Astrocyte of the spinal cord (primary cell): Measurements from ENCODE around the gene C6orf52.
"Not testable (repeated sequence)": the region's sequence is repeated elsewhere in the genome, so short reads cannot be mapped to it uniquely, and the experiment has no call there.

Experiments
- DNase-seq: peaks from one replicate; pipeline ENCODE4 v3.0.0; 2011; ENCODE audit warnings: low read depth, low spot score
- H3K4me3 ChIP-seq: 2 replicates; pipeline ENCODE4 v1.5.1; 2011; ENCODE audit warnings: low read depth, mild to moderate bottlenecking, low read length, moderate library complexity
- CTCF ChIP-seq: IDR thresholded peaks from 2 replicates; pipeline ENCODE4 v1.5.1; 2012; ENCODE audit warnings: low read depth, mild to moderate bottlenecking, low read length, inconsistent platforms
- in situ Hi-C: cut with HindIII; loops from 2 replicates; pipeline ENCODE4 v1.10.0; 2017; ENCODE audit warnings: low sequenced_read_pairs

C6orf52 gene

GRCh38 chr6:10722570-10722819 is 28.1 kb upstream of the C6orf52 start:
- in situ Hi-C loops = no loop called here
- no peak for TF ChIP-seq CTCF
- DNase-seq = no peak

GRCh38 chr6:10721850-10722569 is 27.6 kb upstream of the C6orf52 start:
- no peak for TF ChIP-seq CTCF
- no peak for DNase-seq
- H3K4me3 ChIP-seq = peak overlapping the region; percentile 58
- in situ Hi-C loops = no loop called here

More at GRCh38 chr6:10722570-10722819, 28.1 kb upstream of the C6orf52 start:
- H3K4me3 ChIP-seq = peak overlapping the region; percentile 58

GRCh38 chr6:10720960-10721849 is 26.8 kb upstream of the C6orf52 start:
- DNase-seq, in situ Hi-C loops: not testable (repeated sequence)

GRCh38 chr6:10720265-10720959 is 26.0 kb upstream of the C6orf52 start:
- in situ Hi-C loops = no loop called here
- TF ChIP-seq CTCF = no peak
- H3K4me3 ChIP-seq = peak overlapping the region; percentile 44
- DNase-seq = peak; percentile 22

More at GRCh38 chr6:10720960-10721849, 26.8 kb upstream of the C6orf52 start:
- peak overlapping the region; percentile 44 for H3K4me3 ChIP-seq

- DNase-seq = no peak
- in situ Hi-C loops = no loop called here
- peak overlapping the region; percentile 44 for H3K4me3 ChIP-seq
- no peak for TF ChIP-seq CTCF
Measured at GRCh38 chr6:10719964-10720264, 25.5 kb upstream of the C6orf52 start.

- in situ Hi-C loops = no loop called here
- peak; percentile 7 for DNase-seq
- TF ChIP-seq CTCF = no peak
- peak overlapping the region; percentile 44 for H3K4me3 ChIP-seq
Measured at GRCh38 chr6:10719296-10719963, 25.0 kb upstream of the C6orf52 start.
